NCI-H1436 (cell line): ENCODE results near the gene NFYC.

Experiments used
- DNase-seq: peaks from one replicate; lab custom pipeline; 2025; lab: John Stamatoyannopoulos, UW

The NFYC gene

DNA sequence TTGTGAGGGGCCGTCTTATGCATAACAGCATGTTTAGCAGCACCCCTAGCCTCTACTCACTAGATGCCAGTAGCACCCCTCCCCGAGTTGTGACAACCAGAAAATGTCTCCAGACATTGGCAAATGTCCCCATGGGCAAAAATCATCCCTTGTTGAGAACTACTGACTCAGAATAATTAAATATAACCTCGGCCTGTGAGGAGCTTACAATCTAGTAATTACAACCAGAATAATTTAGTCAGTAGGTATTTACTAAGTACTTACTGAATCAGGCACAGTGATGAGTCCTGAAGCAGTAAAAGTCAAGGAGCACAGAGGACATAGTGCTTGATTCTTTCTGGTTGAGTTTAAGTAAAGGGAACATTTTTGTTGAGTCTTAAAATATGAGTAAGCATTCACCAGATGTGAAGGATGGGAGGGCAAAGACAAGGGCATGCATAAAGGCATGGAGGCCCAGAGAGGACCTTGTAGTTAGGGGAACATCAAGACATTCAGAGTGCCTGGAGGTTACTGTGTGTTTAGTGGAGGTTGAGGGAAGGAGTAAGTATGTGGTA, 48.0 kb downstream of the NFYC start:
- DNase-seq: no peak

DNA sequence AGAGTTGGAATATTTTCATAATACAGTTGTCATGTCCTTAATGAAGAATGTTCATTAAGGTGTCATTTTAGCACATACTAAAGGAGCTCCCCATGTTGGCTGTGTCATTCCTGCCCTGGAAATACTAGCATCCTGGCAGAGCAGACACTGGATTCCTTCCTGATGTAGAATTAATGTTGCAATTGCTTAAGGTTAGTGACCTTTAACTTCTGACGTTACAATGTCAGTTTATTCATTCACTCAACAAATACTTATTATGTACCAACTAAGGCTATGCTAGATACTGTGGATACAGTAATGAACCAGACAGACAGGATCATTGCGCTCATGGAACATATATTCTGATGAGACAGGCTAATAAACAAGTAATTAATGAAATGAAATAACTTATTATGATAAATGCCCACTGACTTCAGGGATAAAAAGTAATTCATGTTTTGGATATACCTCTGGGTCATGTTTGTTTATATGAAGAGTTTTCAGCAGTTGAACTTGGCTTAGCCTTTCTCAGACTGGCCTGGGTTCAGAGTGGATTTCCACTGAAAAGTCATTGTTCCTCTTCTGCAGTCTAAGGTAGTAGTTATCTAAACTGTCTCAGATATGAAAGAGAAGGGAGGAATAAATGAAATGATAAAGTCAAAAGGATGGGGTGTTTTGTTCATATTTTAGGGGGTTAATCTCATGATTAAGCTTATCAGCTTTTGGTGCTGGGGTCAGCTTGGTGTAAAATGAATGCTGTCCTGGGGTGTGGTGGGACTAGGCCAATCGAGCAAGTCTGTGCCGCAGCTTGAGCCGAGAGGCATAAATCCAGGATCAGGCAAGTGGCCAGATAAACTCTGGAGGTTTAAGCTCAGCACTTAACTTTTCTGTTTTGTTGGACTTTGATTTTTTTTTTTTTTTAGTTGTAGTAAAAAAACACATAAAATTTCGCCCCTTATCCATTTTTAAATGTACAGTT, 48.8 kb downstream of the NFYC start:
- no peak for DNase-seq

DNA sequence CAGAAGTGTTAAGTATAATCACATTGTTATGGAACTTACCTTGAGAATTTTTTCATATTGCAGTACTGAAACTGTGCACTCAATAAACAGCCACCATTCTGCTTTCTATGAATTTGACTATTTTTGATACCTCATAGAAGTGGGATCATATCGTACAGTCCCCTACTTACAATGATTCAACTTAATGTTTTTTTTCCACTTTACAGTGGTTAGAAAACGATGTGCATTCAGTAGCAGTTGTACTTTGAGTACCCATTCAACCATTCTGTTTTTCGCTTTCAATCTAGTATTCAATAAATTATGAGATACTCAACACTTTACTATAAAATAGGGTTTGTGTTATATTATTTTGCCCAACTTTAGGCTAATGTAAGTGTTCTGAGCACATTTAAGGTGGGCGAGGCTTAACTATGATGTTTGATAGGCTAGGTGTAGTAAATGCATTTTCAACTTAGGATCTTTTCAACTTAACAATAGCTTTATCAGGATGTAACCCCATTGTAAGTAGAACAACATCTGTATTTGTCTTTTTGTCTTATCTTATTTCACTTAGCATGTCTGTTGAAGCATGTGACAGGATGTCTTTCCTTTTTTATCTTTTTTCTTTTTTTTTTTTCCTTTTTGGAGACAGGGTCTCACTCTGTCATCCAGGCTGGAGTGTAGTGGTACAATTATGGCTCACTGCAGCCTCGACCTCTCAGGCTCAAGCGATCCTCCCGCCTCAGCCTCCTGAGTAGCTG, 49.7 kb downstream of the NFYC start:
- no peak for DNase-seq

- DNase-seq: no peak
Measured at GRCh38 chr1:40742363-40743061, 51.0 kb downstream of the NFYC start.

GRCh38 chr1:40743452-40743851, 51.9 kb downstream of the NFYC start:
- DNase-seq: no peak

DNA sequence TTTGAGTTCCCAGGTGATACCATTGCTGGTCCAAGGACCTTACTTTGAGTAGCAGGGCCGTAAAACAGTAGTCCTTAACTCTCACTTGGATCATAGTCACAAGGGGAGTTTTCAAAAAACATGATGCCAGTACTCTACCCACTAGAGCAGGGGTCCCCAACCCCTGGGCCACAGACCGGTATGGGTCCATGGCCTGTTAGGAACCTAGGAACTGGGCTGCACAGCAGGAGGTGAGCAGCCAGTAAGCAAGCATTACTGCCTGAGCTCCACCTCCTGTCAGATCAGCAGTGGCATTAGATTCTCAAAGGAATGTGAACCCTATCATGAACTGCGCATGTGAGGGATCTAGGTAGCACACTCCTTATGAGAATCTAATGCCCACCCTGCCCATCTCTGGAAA, 52.4 kb downstream of the NFYC start:
- no peak for DNase-seq

GRCh38 chr1:40745176-40745575, 53.7 kb downstream of the NFYC start:
- no peak for DNase-seq

GRCh38 chr1:40746344-40747090, 55.0 kb downstream of the NFYC start:
- DNase-seq: no peak

DNA sequence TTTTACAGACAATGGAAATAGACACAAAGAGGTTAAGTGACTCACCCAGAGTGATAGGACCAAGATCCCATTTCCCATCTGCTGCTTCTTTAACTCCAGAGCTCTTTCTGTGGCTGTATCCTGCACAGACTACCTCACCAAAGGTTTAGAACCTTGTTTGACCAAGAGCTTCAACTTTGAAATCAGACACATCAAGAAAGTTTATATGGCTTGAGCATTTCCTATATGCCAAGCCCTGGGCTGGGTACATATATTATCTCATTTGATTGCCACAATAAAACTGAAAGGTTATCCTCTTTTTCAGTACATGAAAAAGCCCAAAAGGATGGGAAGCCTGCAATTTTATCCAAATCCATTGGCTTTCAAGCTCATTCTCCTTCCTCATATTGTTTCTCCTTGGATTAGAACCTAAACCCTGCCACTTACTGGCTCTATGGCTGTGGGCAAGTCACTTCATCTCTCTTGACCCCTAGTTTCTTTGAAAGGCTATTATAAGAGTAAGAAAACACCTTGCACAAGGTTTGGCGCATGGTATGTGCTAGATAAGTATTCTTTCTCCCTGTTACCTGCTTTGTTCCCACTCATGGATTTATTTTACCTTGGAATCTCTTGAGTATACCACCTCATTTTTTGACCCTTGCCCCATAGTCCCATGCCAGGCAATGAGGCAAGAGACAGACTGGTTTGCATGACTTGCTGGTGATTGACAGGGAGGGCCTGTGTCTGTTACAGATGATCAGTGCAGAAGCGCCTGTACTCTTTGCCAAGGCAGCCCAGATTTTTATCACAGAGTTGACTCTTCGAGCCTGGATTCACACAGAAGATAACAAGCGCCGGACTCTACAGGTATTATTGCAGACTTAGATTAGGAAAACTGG, 57.6 kb downstream of the NFYC start:
- DNase-seq: no peak

DNA sequence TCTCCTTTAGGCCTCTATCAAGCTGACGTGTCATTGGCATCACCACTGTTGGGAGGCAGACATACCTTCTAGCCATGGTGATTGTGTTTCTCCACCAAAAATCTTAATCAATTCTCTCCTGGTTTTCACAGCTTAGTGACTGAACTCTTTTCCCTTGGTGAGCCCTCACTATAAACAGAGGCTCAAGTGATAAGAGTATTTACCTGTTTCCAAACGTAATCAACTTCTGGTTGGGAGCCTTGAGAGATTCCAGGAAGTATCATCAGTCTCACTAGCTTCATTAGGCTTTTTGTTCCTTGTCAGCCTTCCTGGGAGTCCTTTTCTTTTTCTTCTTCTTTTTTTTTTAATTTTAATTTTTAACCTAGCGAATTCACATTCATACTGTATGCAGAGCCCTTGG, 58.3 kb downstream of the NFYC start:
- no peak for DNase-seq

- DNase-seq: no peak
Measured at GRCh38 chr1:40750451-40750908, 59.0 kb downstream of the NFYC start.

DNA sequence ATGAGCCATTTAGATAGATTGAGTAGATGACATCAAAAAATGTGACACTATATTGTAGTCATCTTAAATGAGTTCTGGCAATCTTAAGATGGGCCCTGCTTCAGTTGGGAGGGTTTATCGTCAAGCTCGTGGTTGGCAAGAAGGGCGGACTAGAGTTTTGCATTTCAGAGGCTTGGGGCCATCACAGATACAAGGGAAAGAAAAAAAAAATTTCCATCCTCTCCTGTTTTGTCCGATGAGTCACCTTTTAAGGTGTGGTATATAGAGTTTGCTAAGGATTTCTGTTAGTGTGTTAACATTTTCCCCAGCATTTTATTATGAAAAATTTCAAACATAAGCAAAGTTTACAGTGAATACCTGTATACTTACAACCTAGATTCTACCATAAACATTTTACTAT, 60.3 kb downstream of the NFYC start:
- DNase-seq: no peak

- DNase-seq: no peak
Measured at GRCh38 chr1:40753142-40753882, 61.8 kb downstream of the NFYC start.

GRCh38 chr1:40754201-40754600, 62.7 kb downstream of the NFYC start:
- no peak for DNase-seq

DNA sequence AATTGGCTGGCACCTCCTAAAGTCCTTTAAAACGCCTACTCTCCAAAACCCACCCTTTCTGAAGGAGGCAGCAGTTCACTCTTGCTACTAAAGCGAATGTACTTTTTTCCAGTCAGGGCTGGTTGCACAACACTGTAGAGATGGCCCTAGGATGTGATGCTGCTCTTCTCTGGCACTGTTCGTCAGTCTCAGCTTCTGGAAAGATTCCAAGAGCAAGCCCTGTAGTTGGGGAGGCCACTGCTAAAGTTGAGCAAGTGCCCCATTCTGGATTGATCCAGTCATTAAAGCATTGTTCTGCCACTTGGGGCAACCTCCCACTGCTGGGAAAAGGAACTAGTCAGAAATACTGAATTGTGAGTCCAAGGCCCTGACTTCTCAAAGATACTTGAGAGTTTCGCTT, 63.6 kb downstream of the NFYC start:
- no peak for DNase-seq

GRCh38 chr1:40756523-40756922, 65.0 kb downstream of the NFYC start:
- DNase-seq: no peak

- no peak for DNase-seq
Measured at GRCh38 chr1:40757084-40757483, 65.6 kb downstream of the NFYC start.

- no peak for DNase-seq
Measured at GRCh38 chr1:40758004-40758403, 66.5 kb downstream of the NFYC start.

GRCh38 chr1:40758578-40759343, 67.3 kb downstream of the NFYC start:
- no peak for DNase-seq
